Frontal cortex (tissue), 4 donors: Measurements from ENCODE around the gene IDH3G. TPM values are rescaled to one million over a fixed set of nuclear protein-coding genes. Genes with fewer than 3 reads are reported as not detected.
"Not testable (repeated sequence)": the region's sequence is repeated elsewhere in the genome, so short reads cannot be mapped to it uniquely, and the experiment has no call there.

Source experiments
- DNase-seq, 2 donors: peaks; one replicate each; pipeline ENCODE4 v3.0.0; 2012; ENCODE audit warnings: low spot score in 2 of 2
- FAIRE-seq: peaks from 2 replicates; lab custom pipeline; 2012; peaks lifted over from hg19 to GRCh38; lab: Jason Lieb, UNC
- total RNA-seq: library from RNA; depleted of rRNA; stranded (reverse); fragments of >200 nt; gene quantifications from one replicate; pipeline ENCODE4 v1.2.3, GENCODE V29; 2014
- donor health status: control.
- donor health status: control.
- donor health status: control.

Gene IDH3G
- total RNA-seq, 1 donor from 2014 or later: 49.7 TPM

GRCh38 chrX:153765138-153766079, 28.8 kb downstream of the IDH3G start:
- no peak for FAIRE-seq
- DNase-seq: peak; percentile 60 to 87

- DNase-seq: no peak
- FAIRE-seq: no peak
Observed at GRCh38 chrX:153764786-153765137, 29.4 kb downstream of the IDH3G start.

GRCh38 chrX:153763989-153764755, 30.0 kb downstream of the IDH3G start, which contains the start of gene PLXNB3:
Gene PLXNB3 (plus strand): TSS chrX:153764249. CDS start chrX:153765536, 1,287 bp downstream.
- FAIRE-seq: no peak

GRCh38 chrX:153763298-153763932, 30.8 kb downstream of the IDH3G start:
- DNase-seq: no peak

More at GRCh38 chrX:153763989-153764755, 30.0 kb downstream of the IDH3G start, which contains the start of gene PLXNB3:
- peak; percentile 80 to 82 for DNase-seq

GRCh38 chrX:153762626-153763173, 31.5 kb downstream of the IDH3G start:
- FAIRE-seq (no peak), DNase-seq (no peak)

More at GRCh38 chrX:153763298-153763932, 30.8 kb downstream of the IDH3G start:
- FAIRE-seq: no peak

- DNase-seq (no peak), FAIRE-seq (no peak)
Observed at GRCh38 chrX:153761863-153762262, 32.3 kb downstream of the IDH3G start.

- FAIRE-seq: no peak
- DNase-seq: no peak
Observed at GRCh38 chrX:153755136-153755535, 39.0 kb downstream of the IDH3G start.

- no peak for FAIRE-seq
- DNase-seq: no peak
Observed at GRCh38 chrX:153750127-153750774, 43.9 kb downstream of the IDH3G start.

GRCh38 chrX:153749017-153749416, 45.2 kb downstream of the IDH3G start:
- not testable (repeated sequence) for FAIRE-seq, DNase-seq

- not testable (repeated sequence) for DNase-seq, FAIRE-seq
Observed at GRCh38 chrX:153746991-153747390, 47.2 kb downstream of the IDH3G start.

GRCh38 chrX:153746359-153746758, 47.8 kb downstream of the IDH3G start:
- FAIRE-seq (no peak), DNase-seq (no peak)

GRCh38 chrX:153745067-153745433, 49.1 kb downstream of the IDH3G start:
- FAIRE-seq, DNase-seq: not testable (repeated sequence)

- FAIRE-seq: no peak
Observed at GRCh38 chrX:153744210-153745066, 49.7 kb downstream of the IDH3G start.

GRCh38 chrX:153743468-153744209, 50.5 kb downstream of the IDH3G start:
- FAIRE-seq, DNase-seq: not testable (repeated sequence)

More at GRCh38 chrX:153744210-153745066, 49.7 kb downstream of the IDH3G start:
- DNase-seq: no peak

GRCh38 chrX:153742796-153743467, 51.2 kb downstream of the IDH3G start:
- FAIRE-seq, DNase-seq: not testable (repeated sequence)

GRCh38 chrX:153742111-153742510, 52.1 kb downstream of the IDH3G start:
- DNase-seq, FAIRE-seq: not testable (repeated sequence)

- DNase-seq (no peak), FAIRE-seq (no peak)
Observed at GRCh38 chrX:153741446-153741845, 52.7 kb downstream of the IDH3G start.
